ENCODE data around the gene NCF2.

Gene NCF2

GRCh38 chr1:183598386-183598785, 8.1 kb upstream of the NCF2 start:
- Histone ChIP-seq H3K4me3 (replicated peaks; ENCODE audit: insufficient read depth, low read length) (no peak overlapping the region), H3K27ac (replicated peaks) (no peak overlapping the region), H3K27me3 (ENCODE audit: insufficient read depth, poor library complexity, severe bottlenecking) (no peaks in the 10 kb centered on the region)
- TF ChIP-seq GABPA (IDR thresholded peaks at IDR 0.05; ENCODE audit: low read depth) (no peak), POLR2AphosphoS5 (IDR thresholded peaks at IDR 0.05; ENCODE audit: low read depth) (no peak), SPI1 (IDR thresholded peaks at IDR 0.05; ENCODE audit: borderline replicate concordance, low read depth) (no peak), REST (IDR thresholded peaks at IDR 0.05; ENCODE audit: insufficient replicate concordance, low read depth) (no peak)
- TF ChIP-seq, protein P1, sequence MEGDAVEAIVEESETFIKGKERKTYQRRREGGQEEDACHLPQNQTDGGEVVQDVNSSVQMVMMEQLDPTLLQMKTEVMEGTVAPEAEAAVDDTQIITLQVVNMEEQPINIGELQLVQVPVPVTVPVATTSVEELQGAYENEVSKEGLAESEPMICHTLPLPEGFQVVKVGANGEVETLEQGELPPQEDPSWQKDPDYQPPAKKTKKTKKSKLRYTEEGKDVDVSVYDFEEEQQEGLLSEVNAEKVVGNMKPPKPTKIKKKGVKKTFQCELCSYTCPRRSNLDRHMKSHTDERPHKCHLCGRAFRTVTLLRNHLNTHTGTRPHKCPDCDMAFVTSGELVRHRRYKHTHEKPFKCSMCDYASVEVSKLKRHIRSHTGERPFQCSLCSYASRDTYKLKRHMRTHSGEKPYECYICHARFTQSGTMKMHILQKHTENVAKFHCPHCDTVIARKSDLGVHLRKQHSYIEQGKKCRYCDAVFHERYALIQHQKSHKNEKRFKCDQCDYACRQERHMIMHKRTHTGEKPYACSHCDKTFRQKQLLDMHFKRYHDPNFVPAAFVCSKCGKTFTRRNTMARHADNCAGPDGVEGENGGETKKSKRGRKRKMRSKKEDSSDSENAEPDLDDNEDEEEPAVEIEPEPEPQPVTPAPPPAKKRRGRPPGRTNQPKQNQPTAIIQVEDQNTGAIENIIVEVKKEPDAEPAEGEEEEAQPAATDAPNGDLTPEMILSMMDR (IDR thresholded peaks at IDR 0.05; ENCODE audit: insufficient read depth, low read length), result no peak
- DNase-seq (ENCODE audit: low read depth in 1 of 2, low spot score in 1 of 2), result no peak

GRCh38 chr1:183597656-183598347, 7.5 kb upstream of the NCF2 start:
- Histone ChIP-seq H3K27ac (replicated peaks) (no peak overlapping the region), H3K27me3 (ENCODE audit: insufficient read depth, poor library complexity, severe bottlenecking) (no peaks in the 10 kb centered on the region), H3K4me3 (replicated peaks; ENCODE audit: insufficient read depth, low read length) (no peak overlapping the region)
- no peak for DNase-seq (ENCODE audit: low read depth in 1 of 2, low spot score in 1 of 2)
- TF ChIP-seq POLR2AphosphoS5 (IDR thresholded peaks at IDR 0.05; ENCODE audit: low read depth) (no peak), SPI1 (IDR thresholded peaks at IDR 0.05; ENCODE audit: borderline replicate concordance, low read depth) (no peak), GABPA (IDR thresholded peaks at IDR 0.05; ENCODE audit: low read depth) (no peak), REST (IDR thresholded peaks at IDR 0.05; ENCODE audit: insufficient replicate concordance, low read depth) (no peak)
- TF ChIP-seq, protein P1 (IDR thresholded peaks at IDR 0.05; ENCODE audit: insufficient read depth, low read length), result no peak

DNA sequence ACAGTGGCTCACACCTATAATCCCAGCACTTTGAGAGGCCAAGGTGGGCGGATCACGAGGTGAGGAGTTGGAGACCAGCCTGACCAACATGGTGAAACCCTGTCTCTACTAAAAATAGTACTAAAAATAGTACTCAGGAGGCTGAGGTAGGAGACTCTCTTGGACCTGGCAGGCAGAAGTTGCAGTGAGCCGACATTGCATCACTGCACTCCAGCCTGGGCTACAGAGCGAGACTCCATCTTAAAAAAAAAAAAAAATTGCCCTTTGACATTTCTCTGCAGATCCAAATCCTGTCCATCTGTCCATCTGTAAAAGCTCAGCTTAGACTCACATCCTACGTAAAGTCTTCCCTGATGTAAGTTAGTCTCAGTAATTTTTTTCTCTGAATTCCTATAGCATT, 6.2 kb upstream of the NCF2 start:
- TF ChIP-seq SPI1 (IDR thresholded peaks at IDR 0.05; ENCODE audit: borderline replicate concordance, low read depth) (no peak), REST (IDR thresholded peaks at IDR 0.05; ENCODE audit: insufficient replicate concordance, low read depth) (no peak), GABPA (IDR thresholded peaks at IDR 0.05; ENCODE audit: low read depth) (no peak), POLR2AphosphoS5 (IDR thresholded peaks at IDR 0.05; ENCODE audit: low read depth) (no peak)
- TF ChIP-seq, protein P1 (IDR thresholded peaks at IDR 0.05; ENCODE audit: insufficient read depth, low read length), result no peak
- Histone ChIP-seq H3K27me3 (ENCODE audit: insufficient read depth, poor library complexity, severe bottlenecking) (no peaks in the 10 kb centered on the region), H3K4me3 (replicated peaks; ENCODE audit: insufficient read depth, low read length) (no peak overlapping the region), H3K27ac (replicated peaks) (no peak overlapping the region)
- no peak for DNase-seq (ENCODE audit: low read depth in 1 of 2, low spot score in 1 of 2)
